ENCODE measurements around the gene PPM1A. TPM values are rescaled to one million over a fixed set of nuclear protein-coding genes. Genes with fewer than 3 reads are reported as not detected.

PPM1A gene
- total RNA-seq, 4 donors from 2014 or later: 81.2 to 107 (median 86.1) TPM

GRCh38 chr14:60215520-60216420 lies 33.3 kb upstream of the PPM1A start:
- intact Hi-C loops (cut with DNase I; ENCODE audit: low total_unique reads) (no loop called here), in situ Hi-C loops (cut with MboI; ENCODE audit: low sequenced_read_pairs in 4 of 4) (loop anchor here in 1 of 4 donors (25.0 kb wide), 1 partner anchor 97 kb away; no protein-coding TSS in a partner anchor)
- Histone ChIP-seq H3K27me3 (no peaks in the 10 kb centered on the region), H3K9me3 (no peaks in the 10 kb centered on the region), H3K27ac (peak overlapping the region in 3 of 4 donors; percentile 6 to 62 (median 29)), H3K4me1 (peaks cover 45 to 46% of the 10 kb centered on the region in 2 donors), H3K36me3 (no peaks in the 10 kb centered on the region), H3K4me3 (no peak overlapping the region)
- peak in 1 of 2 donors; percentile 20 for ATAC-seq
- no peak for DNase-seq
- TF ChIP-seq POLR2A (IDR thresholded peaks at IDR 0.05) (no peak), CTCF (IDR thresholded peaks at IDR 0.05 in 4 of 5, conservative IDR thresholded peaks at IDR 0.05 in 1 of 5) (no peak)

- peak overlapping the region; percentile 10 to 66 (median 53) for H3K27ac ChIP-seq
- no peaks in the 10 kb centered on the region for H3K27me3 ChIP-seq
- DNase-seq (no peak), ATAC-seq (peak in 1 of 2 donors; percentile 38)
- H3K36me3 ChIP-seq: no peaks in the 10 kb centered on the region
- in situ Hi-C loops (cut with MboI; ENCODE audit: low sequenced_read_pairs in 4 of 4) (loop anchor here in 1 of 4 donors (25.0 kb wide), 1 partner anchor 95 kb away; no protein-coding TSS in a partner anchor), intact Hi-C loops (cut with DNase I; ENCODE audit: low total_unique reads) (no loop called here)
- no peaks in the 10 kb centered on the region for H3K9me3 ChIP-seq
- no peak overlapping the region for H3K4me3 ChIP-seq
- TF ChIP-seq CTCF (IDR thresholded peaks at IDR 0.05 in 4 of 5, conservative IDR thresholded peaks at IDR 0.05 in 1 of 5) (no peak), POLR2A (IDR thresholded peaks at IDR 0.05) (no peak)
- peaks cover 55% of the 10 kb centered on the region in 2 donors for H3K4me1 ChIP-seq
Measured at GRCh38 chr14:60217713-60218112, 31.3 kb upstream of the PPM1A start.

- TF ChIP-seq POLR2A (IDR thresholded peaks at IDR 0.05) (no peak), CTCF (IDR thresholded peaks at IDR 0.05 in 4 of 5, conservative IDR thresholded peaks at IDR 0.05 in 1 of 5) (no peak)
- intact Hi-C loops (cut with DNase I; ENCODE audit: low total_unique reads) (no loop called here), in situ Hi-C loops (cut with MboI; ENCODE audit: low sequenced_read_pairs in 4 of 4) (loop anchor here in 1 of 4 donors (25.0 kb wide), 1 partner anchor 92 kb away; no protein-coding TSS in a partner anchor)
- ATAC-seq (no peak), DNase-seq (no peak)
- H3K36me3 ChIP-seq: no peaks in the 10 kb centered on the region
- no peak overlapping the region for H3K4me3 ChIP-seq
- H3K9me3 ChIP-seq: no peaks in the 10 kb centered on the region
- H3K27me3 ChIP-seq: no peaks in the 10 kb centered on the region
- H3K4me1 ChIP-seq: peaks cover 56 to 59% of the 10 kb centered on the region in 2 donors
- no peak overlapping the region for H3K27ac ChIP-seq
Measured at GRCh38 chr14:60220084-60220483, 28.9 kb upstream of the PPM1A start.

GRCh38 chr14:60220917-60221316 lies 28.1 kb upstream of the PPM1A start:
- Histone ChIP-seq H3K9me3 (no peaks in the 10 kb centered on the region), H3K27me3 (no peaks in the 10 kb centered on the region), H3K4me3 (no peak overlapping the region), H3K4me1 (peaks cover 48 to 51% of the 10 kb centered on the region in 2 donors), H3K36me3 (no peaks in the 10 kb centered on the region), H3K27ac (no peak overlapping the region)
- no peak for ATAC-seq
- DNase-seq: no peak
- in situ Hi-C loops (cut with MboI; ENCODE audit: low sequenced_read_pairs in 4 of 4): loop anchor here in 1 of 4 donors (25.0 kb wide), 1 partner anchor 91 kb away; no protein-coding TSS in a partner anchor
- TF ChIP-seq POLR2A (IDR thresholded peaks at IDR 0.05): no peak
- TF ChIP-seq CTCF (IDR thresholded peaks at IDR 0.05 in 4 of 5, conservative IDR thresholded peaks at IDR 0.05 in 1 of 5): no peak
- intact Hi-C loops (cut with DNase I; ENCODE audit: low total_unique reads): no loop called here

Measured in gastrocnemius medialis (tissue), 4 donors.